Measurements from ENCODE around the gene GPR176.

GPR176 gene

GRCh38 chr15:39919748-39920509 lies at the start of gene GPR176:
GPR176 (minus strand) TSS chr15:39920266; CDS start chr15:39920026, 240 bp downstream.
- no peak for DNase-seq

- DNase-seq, result no peak
These were observed 48.9 kb upstream of the GPR176 start for GRCh38 chr15:39969002-39969394.

GRCh38 chr15:39968273-39969001 lies 48.4 kb upstream of the GPR176 start:
- no peak for DNase-seq

GRCh38 chr15:39966521-39966920 lies 46.5 kb upstream of the GPR176 start:
- DNase-seq, result no peak

- no peak for DNase-seq
These were observed 43.7 kb upstream of the GPR176 start for GRCh38 chr15:39963786-39964185.

GRCh38 chr15:39961051-39961450 lies 41.0 kb upstream of the GPR176 start:
- DNase-seq, result no peak

- DNase-seq, result no peak
These were observed 40.3 kb upstream of the GPR176 start for GRCh38 chr15:39960411-39960810.

- no peak for DNase-seq
These were observed 39.3 kb upstream of the GPR176 start for GRCh38 chr15:39959411-39959810.

GRCh38 chr15:39957481-39957880 lies 37.4 kb upstream of the GPR176 start:
- DNase-seq, result no peak

- no peak for DNase-seq
These were observed 33.5 kb upstream of the GPR176 start for GRCh38 chr15:39953521-39953920.

- no peak for DNase-seq
These were observed 31.5 kb upstream of the GPR176 start for GRCh38 chr15:39951561-39951960.

- DNase-seq, result no peak
These were observed 28.8 kb upstream of the GPR176 start for GRCh38 chr15:39948817-39949216.

GRCh38 chr15:39947401-39948197 lies 27.5 kb upstream of the GPR176 start:
- no peak for DNase-seq

GRCh38 chr15:39946862-39947261 lies 26.8 kb upstream of the GPR176 start:
- no peak for DNase-seq

- DNase-seq, result no peak
These were observed 24.7 kb upstream of the GPR176 start for GRCh38 chr15:39944726-39945125.

- no peak for DNase-seq
These were observed 22.7 kb upstream of the GPR176 start for GRCh38 chr15:39942753-39943150.

GRCh38 chr15:39942101-39942752 lies 22.2 kb upstream of the GPR176 start:
- no peak for DNase-seq

GRCh38 chr15:39939487-39940452 lies 19.7 kb upstream of the GPR176 start:
- no peak for DNase-seq

- no peak for DNase-seq
These were observed 17.6 kb upstream of the GPR176 start for GRCh38 chr15:39937696-39938095.

GRCh38 chr15:39936681-39937080 lies 16.6 kb upstream of the GPR176 start:
- DNase-seq, result no peak

GRCh38 chr15:39936187-39936586 lies 16.1 kb upstream of the GPR176 start:
- DNase-seq, result no peak

- DNase-seq, result no peak
These were observed 15.2 kb upstream of the GPR176 start for GRCh38 chr15:39935241-39935640.

Measured in NCI-H524 treated with DMSO at 0.1 percent for 48 hours (cell line).